Colon (tissue), 2 donors: ENCODE results near the gene ETS1.

ENCODE experiments used
- FAIRE-seq: peaks from 2 replicates; lab custom pipeline; 2012; peaks lifted over from hg19 to GRCh38; lab: Jason Lieb, UNC
- donor health status: control.
- donor health status: control.

The ETS1 gene

DNA sequence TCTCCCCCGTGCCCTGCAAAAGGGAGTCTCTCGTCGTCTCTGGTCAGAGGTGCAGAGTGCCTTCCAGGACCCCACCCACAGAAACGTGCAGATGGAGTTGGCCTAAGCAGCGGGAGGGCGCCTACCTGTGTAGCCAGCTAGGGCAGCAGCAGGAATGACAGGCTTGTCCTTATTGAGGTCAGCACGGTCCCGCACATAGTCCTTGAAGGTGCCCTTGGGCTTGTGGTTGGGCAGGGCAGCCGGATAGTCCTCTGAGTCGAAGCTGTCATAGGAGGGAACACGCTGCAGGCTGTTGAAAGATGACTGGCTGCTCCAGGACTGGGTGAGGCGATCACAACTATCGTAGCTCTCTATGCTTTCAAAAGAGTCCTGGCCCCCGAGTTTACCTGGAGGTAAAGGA is 107.3 kb downstream of the ETS1 start:
- no peak for FAIRE-seq

DNA sequence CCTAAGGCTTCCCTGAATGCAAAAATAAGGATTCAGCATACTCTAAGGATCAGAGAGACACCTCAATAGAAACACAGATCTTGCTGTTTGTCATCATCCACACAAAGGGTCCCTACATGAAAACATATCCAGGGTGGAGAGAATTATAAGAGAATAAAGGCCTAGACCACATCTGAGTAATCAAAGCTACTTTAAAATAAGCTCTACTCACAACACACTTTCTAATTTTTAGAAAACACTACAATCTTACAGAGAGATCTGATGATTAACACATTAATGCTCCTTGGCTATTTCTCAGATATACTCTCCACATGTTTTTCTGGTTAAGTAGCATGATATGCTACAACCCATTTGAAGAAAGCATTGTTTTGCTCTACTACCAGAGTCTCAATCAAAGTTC is 108.2 kb downstream of the ETS1 start:
- no peak for FAIRE-seq

DNA sequence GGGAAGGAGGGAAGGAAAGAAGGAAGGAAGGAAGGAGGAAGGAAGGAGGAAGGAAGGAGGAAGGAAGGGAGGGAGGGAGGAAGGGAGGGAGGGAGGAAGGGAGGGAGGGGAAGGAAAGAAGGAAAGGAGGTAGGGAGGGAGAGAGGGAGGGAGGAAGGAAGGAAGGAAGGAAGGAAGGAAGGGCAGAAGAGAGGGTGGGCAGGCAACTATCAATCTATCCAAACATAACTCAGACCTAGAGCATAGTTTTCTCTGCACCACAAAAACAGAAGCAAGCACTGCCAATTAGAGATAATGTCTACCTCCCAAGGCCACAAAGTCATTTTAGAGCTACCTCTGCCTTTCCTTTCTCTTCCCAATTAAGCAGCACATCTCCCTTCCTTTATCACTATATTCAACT is 109.1 kb downstream of the ETS1 start:
- FAIRE-seq: no peak

DNA sequence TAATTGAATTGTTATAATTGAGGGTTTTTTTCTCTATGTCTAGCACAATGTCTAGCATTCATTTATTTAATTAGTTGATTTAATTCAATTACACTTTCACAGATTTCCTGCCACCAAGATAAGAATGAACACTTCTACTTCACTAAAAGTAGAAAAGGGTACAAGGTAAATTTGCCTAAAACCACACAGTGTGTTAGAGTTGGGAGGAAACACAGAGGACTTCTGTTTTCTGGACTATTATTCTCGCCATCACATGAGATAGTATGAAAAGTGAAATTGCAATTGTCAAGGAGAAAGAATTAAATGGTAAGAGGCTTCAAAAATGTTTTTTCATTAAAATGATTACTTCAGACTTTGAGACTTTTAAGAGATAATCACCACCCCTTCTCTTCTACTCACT is 109.5 kb downstream of the ETS1 start:
- no peak for FAIRE-seq

DNA sequence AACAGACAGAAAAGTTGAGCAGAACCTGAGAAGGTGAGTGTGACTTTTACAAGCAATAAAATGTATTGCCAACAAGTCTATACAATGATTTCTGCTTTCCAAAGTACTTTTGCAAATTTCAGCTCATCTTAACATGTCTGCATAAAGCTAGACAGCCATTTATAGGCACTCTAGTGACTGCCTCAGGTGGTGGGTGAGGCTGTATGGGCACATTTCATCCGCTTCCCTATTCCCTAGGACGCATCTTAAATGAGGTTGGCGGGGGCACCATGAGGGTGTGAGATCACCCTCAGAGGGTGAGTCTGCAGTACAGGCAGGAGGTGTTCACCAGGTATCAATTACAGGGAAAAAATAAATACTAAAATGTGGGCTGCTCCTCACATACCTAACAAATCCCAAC is 110.1 kb downstream of the ETS1 start:
- no peak for FAIRE-seq

DNA sequence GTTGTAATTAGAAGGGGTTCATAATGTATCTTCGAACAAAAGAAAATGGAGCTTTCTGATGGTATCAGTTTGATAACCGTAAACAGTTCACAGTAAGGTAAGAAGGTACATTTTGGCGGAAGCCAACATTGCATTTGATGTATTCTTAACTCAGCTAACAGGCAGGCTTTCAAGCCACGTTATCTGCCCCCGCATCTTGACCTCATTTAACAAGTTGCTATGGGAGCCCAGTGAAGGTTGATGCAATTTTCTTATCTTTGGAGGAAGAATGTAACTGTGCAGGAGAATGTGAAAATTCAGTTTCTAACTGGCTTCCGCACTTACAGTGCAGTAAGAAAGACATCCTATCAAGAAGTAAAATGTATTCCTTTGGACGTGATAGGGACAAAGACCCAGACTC is 110.6 kb downstream of the ETS1 start:
- FAIRE-seq: no peak

DNA sequence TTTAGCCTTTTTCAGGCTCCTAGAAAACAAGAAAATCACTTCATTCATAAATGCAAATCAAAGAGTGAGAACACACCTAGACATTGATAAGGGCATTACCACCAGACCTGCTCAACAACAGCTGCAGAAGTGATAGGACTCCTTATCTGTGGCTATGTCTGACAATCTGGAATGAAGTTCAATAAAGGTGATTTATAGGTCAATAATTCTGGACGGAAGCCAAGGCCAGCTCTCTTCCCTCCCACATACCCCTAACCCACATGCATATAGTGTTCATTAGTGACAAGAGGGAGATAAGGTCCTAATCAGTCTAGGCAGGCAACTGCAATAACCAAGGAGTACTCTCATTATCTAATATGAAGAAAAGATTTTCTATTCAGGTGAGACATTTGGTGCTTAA is 111.3 kb downstream of the ETS1 start:
- FAIRE-seq: no peak

DNA sequence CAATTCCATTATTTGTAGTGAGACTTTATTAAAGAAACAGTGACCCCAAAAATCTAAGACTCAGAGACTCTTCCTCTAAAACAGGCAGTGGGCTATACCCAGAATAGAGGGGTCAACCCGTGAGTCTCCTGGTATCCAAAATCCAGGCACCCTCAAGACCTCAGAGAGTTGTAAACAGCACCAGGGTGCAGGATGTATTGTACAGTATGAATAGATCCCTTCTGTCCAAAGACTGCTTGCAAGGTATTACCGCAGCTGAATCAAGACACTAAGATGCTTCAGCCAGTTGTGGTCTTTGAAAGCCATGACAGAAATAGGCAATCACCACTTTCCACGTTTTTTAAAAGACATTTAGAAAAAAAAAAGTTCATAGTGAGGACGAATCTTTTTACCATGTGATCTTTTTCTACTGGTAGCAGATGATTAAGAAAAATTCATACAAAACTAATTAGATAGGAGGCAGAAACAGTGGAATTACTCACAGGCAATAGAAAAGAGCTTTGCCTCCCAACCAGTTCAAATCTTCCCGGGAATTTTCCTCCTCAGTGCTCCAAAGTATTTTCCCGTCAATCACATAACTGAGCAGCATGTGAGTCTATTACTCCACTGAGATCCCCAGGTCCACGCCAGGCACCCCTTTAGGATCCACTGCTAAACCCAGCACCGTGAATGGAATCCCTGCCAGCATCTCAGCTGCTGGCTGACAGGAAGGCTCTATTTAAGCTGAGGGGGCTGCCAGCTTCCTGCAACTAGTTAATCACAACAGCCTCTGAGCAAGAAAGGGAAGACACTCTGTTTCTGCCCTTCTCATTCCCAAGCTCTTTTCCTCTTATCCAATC is 113.1 kb downstream of the ETS1 start:
- FAIRE-seq: no peak

DNA sequence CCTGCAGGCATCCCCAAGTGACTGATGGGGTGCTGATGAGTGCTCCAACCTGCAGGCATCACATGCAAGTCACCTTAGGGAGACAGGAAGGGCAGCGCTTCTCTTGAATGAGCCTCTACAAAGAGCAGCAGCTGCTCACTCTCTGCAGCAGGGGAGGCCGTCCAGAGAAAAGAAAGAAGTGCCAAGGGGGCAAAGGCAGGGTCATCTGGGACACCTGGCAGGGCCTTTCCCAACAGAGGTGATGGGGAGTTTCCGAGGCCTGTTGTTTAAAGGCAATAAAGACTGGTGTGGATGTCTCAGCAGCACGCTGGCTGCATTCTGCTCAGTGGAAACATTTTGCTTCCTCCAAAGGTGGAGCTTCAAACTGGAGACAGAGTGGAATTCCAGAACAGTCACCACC is 113.7 kb downstream of the ETS1 start:
- no peak for FAIRE-seq

DNA sequence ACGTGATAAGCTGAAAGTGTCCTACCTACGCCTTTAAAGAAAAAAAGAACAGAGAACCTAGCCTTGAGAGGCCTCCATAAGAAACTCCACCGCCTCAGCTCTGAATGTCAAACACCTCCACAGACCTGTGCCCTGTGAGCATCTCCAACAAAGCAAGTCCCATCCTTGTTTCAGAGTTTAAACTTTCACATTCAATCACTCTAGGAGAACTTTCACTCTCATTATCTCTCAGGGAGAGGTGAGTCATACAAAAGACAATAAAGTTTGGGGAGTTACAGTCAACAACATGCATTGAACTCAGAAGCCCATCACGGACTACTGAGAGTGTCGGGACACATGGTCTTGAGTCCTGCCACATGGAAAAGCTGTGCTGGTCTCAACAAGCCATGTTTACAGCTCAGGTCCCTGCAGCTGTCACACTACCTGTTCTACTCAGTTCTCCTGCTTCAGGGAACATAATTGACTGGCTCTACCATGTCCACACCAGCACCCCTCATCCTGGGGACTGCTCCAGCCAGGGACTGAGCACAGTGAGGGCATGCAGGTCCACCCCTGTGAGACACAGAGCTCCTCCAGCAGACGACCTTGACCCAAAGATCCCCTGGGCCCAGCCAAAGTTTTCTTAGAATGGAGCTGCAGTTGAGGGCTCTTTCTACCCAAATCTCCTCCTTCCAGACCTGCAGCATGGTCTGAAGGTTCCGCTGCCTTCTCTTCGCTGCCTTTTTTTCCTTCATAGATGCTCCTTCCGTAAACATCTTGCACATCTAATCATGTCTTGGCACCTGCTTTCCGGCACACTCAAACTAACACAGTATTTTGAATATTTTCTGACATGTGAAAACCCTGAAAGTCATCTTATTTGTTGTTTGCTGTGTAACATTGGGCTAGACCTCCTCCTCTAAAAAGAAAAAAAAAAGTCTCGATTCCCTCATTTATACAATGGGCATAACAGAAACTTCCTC is 114.9 kb downstream of the ETS1 start:
- FAIRE-seq: no peak

DNA sequence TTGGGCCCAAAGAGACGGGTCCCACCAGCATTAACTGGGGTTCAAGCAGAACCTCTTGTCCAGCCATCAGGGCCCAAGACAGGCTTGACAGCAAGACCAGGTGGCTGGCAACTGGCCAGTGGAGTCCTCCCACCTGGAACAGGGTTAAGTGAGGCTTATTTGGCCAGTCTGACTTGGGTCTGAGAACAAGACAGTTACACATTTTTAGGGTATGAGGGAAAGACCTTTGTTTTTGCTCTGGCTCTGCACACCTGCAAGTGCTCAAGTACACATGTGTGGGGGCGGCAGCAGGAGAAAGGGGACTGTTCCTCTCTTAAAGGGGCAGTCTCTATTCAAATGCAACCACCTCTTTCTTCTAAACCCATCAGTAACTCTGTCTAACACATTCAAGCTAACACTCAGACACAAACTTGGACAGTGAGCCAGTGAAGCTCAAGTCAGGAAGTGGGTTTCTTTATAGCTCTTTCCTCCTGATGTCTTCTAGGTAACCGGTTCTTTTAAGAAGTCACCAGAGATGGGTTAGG is 116.2 kb downstream of the ETS1 start:
- FAIRE-seq: no peak

DNA sequence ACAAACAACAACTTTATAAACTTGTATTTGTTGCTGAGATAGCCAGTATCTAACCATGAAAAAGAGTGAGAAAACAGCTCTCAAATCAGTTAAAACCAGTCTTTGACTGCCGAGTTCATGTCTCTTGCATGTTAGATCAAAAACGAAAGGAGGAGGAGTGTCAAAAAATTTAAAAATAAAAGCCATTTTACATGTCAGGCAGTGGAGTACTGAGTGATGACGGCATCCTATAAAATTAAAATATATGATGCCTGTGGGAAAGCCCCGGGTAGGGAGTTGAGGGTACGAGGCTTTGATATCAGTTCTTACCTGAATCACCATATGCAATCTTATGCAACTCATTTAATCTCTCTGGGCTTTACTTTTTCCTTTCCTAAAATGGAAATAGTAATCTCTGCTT is 117.3 kb downstream of the ETS1 start:
- FAIRE-seq: no peak

DNA sequence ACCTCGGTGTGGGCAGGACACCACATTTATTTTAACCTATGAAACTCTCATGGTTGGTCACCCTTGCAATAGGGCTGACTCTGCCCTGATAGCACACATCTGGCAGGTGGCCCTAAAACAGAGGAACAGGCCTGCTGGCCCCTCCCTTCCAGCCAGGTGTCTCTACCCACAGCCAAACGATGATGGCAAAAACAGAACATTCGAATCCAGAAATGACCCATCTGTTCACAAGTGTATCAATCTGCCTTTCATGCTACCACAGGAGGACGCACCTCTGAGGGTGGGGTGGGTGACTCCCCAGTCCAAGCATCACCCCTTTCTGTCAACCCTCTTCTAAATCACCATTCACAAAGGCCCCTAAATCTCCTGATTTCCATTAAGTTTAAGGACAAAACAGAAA is 118.1 kb downstream of the ETS1 start:
- FAIRE-seq: no peak

DNA sequence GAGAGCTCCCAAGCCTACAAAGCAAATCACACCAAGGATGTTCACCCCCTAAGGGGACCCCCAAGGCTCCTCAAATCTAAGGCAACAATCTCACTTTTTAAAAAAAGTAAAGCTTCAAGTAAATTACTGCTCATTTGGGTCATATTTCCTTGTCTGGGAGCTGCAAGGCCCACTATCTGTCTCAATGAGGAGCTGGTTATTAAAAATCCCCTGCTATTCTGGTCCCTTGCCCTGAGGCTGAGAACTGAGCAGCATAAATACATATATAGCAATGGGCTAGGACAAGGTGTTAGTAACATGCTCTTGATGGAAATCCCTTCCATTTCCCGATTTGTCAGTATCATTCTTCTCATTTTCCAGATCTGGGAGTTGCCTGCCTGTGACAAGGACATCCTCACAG is 119.2 kb downstream of the ETS1 start:
- no peak for FAIRE-seq

DNA sequence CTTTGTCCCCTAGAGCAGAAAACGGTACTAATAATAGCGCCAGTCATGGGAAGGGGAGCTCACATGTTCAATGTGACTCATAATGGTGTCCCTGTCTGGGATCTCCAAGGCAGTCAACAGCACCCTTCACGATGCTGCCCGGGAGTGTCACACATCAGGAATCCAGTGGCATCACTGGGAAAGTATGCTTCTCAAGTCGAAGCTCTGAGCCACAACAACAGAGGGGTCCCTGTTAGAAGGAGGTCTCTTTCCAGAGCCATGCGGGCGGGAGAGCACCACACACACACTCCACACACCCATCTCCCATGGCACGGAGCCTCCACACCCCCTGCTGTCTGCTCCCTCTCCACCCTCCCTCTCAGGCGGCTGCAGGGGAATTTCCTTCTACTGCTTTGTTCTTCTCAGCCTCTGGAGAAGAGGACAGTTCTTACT is 119.7 kb downstream of the ETS1 start:
- FAIRE-seq: no peak

DNA sequence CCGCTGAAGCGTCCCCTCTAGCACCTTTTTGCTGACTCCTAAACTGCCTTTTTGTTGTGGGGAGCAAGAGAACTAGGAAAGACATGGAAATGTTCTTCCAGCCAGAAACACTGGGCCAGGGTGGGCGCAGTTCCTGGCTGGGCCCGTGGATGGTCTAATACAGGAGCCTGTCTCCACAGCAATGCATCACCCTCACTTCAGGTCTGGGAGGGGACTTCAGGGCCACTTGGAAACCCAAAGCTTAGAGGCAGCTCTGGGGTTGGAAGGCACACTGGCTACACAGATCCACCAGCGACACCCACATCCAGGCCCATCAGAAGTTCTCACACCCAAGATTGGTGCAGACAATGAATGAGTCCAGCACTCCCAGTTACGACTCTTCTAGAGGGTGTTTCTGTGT is 120.3 kb downstream of the ETS1 start:
- no peak for FAIRE-seq

DNA sequence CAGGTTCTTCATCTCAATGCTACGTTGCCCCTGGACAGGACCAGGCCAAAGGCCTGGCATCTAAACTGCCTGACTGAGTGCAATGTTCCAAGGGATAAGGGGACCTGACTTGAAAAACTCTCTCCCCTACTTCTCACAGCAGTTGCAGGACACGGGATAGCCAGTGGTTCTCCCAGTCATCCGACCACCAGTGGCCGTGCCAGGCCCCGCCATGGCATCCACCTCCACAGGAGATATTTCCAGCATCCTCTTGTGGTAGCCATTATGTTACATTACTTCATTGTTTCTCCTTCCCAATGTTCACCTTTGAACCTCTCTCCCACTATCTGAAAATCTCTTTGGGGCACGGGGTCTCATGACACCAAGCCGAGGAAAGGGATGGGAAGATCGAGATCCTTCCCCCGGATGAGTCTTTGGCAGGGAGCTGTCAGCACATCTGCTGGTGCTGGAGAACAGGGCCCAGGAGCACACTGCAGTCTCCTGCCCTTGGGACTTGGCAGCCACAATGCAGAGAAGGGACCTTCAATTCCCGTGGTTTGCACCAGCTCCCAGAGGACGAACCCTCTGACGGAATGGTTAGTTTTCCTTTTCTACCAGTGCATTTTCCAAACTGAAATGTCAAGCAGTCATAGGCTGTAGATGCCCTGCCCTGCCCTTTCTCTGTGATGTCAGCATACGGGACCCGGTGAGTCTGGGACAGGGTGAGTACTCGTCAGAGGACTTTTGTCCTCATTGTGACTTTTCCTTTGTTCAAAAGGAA is 121.2 kb downstream of the ETS1 start:
- FAIRE-seq: no peak

DNA sequence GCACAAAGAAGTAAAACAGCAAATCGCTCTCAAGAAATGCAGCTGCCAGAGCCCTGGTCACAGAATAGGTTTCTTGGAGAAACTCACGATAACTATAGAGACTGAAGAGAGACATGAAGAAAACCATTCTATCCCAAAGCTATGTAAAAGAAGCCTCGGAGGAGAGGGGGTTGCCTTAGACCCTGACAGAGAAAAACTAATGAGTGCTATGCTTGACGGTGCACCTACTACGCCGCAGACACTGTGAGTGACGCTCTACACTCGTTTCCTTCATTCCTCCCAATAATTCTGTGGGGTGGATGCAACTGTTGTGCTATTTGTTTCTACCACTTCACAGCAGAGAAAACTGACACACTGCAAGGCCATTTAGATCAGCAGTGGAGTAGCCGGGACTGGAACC is 121.8 kb downstream of the ETS1 start:
- FAIRE-seq: no peak

DNA sequence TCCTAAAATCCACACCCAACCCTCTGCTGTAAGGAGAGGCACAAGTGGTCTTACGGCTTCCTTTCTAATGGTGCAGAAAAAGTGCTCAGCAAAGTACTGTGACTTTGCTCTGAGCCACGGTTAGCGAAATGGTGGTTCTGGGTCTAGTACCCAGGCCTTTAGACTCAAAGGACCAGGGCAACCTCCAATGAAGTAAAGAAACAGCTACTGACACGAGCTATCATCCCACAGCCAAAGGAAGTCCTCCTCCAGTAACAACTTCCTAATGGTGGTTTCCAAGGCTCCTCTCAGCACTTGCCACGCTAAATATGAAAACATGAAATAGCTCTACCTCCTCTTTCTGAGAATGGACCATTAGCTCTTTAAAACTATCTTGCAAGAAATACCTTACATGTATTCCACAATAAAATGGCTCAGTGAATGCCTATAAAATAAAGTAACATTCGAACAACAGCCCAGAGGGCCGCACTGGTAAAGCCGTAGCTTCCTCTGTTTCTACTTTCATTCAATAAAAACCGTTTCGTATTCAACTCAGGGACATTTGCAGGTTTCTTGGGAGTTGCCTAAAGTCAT is 122.4 kb downstream of the ETS1 start:
- FAIRE-seq: no peak

DNA sequence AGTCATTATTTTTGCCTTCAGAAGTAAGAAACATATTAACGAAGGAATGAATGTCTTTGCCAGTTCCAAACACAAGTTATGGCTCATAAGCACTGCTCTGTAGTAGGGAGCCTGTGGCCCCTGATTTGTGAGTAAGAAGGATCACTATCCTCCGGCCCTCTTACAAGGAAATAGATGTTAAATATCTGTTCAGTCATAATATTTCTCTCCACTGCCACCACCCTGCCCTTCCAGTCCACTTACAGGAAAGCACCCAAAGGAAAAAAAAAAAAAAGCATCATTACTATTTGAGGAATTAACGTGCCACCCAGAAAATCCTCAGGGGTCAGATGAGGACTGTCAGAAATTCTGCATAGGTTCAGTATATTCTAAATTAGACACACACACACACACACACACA is 123.4 kb downstream of the ETS1 start:
- no peak for FAIRE-seq

DNA sequence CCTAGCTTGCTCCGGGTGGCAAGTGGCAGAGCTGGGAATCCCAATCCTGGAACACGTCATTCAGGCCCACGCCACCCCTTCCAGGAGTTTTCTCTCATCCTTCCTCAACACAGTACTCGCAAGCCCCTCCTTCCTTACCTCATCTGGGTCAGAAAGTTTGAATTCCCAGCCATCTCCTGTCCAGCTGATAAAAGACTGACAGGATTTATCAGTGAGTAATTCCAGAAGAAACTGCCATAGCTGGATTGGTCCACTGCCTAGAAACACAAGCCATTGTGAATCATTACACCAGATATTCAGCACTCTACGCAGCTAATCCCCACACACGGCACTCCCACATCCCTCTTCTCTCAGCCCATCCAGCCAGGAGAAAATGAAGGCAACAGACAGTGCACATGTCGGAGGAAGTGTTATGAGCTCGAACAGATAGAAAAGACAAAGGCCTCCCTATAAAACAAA is 124.0 kb downstream of the ETS1 start:
- FAIRE-seq: no peak

DNA sequence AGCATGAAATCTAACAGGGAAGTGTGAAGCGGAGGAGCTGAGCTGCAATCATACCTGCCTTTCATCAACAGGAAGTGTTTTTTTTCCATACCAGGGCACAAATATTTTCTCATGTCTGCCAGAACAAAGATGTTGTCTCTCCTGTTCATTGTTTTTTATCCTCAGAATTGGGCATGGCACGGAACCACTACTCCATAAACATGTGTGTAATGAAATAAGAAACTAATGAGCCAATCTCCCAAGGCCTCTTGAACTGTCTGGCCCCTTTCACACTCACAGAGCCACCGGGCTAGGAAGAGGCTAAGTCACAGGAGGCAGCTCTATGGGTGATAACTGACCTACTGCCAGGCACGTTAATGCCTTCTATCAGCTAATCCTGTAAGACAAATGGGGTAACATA is 124.4 kb downstream of the ETS1 start:
- no peak for FAIRE-seq
